Erythroblast (primary cell): ENCODE measurements around the gene TENM3.
"Not testable (repeated sequence)": the region's sequence is repeated elsewhere in the genome, so short reads cannot be mapped to it uniquely, and the experiment has no call there.

ENCODE experiments used
- DNase-seq, 2 experiments: peaks; one replicate each; lab custom pipeline; 2025; lab: John Stamatoyannopoulos, UW
- GATA1 ChIP-seq: IDR thresholded peaks from 2 replicates; pipeline ENCODE4 v1.6.1; 2011; ENCODE audit warnings: low read depth, mild to moderate bottlenecking, control low read depth, low read length, moderate library complexity
- POLR2A ChIP-seq: IDR thresholded peaks from 2 replicates; pipeline ENCODE4 v1.6.1; 2011; ENCODE audit warnings: mild to moderate bottlenecking, low read length

The TENM3 gene

DNA sequence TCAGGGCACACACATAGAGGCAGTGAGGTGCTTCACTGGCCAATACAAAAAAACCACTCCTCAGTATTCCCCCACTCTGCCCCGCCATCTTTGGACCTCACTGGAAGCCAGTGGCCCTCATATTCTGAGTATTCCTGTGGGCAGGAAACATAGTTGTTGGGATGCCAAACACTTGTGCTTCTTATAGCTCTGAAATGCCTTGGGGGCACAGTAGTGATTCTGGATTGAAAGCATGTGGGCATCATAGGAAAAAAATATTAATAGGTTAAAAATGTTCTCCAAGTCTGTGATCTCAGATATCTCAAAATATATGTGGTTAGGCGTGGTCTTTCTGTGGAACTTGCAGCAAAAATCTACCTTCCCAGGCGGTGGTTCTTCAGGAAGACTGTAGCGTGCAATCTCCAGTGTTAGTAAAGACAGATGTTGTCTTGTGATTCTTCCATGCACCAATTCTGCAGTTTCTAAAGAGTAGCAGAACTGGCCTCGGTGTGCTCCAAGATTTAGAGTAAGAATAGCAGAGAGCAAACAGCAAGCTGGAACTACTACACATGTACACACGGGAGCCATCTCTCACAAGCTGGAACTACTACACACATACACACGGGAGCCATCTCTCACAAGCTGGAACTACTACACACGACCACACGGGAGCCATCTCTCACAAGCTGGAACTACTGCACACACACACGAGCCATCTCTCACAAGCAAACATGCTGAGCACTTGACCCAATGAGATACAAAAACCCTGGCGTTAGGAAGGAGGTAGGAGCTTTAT, 8.0 kb upstream of the TENM3 start:
- TF ChIP-seq GATA1, result no peak
- TF ChIP-seq POLR2A, result no peak
- DNase-seq, result no peak

DNA sequence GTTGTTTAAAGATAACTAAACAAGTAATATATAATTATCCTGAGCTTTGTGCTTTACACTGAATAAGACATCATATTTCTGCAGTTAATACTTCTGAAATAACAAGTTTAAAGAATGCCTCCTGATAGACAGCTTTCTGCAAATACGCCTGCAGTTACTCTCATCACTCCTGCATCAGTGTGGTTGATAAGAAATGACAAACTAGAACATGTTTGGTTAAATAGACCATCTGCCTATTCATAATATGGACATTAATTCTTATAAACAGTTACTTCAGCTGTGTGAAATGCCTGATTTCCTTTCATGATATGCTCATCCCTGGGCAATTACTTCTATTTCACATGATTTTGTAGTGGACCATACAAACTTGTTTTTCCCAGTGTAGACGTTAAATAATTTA, 7.0 kb upstream of the TENM3 start:
- TF ChIP-seq GATA1 (no peak), POLR2A (no peak)
- no peak for DNase-seq

DNA sequence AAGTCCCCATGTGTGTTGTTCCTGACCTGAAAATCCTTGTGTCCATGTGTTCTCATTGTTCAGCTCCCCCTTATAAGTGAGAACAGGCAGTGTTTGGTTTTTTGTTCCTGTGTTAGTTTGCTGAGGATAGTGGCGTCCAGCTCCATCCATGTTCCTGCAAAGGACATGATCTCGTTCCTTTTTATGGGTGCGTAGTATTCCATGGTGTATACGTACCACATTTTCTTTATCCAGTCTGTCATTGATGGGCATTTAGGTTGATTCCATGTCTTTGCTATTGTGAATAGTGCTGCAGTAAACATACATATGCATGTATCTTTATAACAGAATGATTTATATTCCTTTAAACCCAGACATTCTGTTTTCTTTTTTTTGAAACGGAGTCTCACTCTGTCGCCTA, 6.2 kb upstream of the TENM3 start:
- DNase-seq, result not testable (repeated sequence)

DNA sequence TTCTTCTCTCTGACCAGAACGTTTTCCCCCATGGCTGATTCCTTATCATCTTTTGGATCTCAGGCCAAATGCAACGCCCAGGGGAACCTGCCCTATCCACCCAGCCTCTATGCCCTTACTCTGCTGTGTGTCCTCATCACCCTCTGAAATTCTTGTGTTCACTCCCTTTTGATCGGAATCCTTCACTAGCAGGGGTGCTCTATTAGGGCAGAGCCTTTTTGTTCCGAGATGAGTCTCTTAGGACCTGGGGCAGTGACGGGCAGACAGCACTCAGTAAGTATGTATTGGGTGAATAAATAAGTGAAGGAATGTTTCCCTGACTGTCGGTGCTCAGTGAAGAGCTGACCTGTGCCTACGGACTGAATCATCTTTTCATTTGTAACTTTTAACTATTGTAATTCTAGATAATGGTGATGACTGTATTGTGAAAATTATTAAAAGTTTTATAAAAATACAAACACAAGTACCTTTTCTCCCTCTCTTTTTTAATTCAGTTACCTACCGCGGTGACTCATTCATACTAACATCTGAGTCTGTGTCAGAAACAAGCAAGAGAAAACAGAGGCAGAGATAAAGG, 4.8 kb upstream of the TENM3 start:
- DNase-seq, result no peak
- no peak for TF ChIP-seq GATA1
- TF ChIP-seq POLR2A, result no peak

DNA sequence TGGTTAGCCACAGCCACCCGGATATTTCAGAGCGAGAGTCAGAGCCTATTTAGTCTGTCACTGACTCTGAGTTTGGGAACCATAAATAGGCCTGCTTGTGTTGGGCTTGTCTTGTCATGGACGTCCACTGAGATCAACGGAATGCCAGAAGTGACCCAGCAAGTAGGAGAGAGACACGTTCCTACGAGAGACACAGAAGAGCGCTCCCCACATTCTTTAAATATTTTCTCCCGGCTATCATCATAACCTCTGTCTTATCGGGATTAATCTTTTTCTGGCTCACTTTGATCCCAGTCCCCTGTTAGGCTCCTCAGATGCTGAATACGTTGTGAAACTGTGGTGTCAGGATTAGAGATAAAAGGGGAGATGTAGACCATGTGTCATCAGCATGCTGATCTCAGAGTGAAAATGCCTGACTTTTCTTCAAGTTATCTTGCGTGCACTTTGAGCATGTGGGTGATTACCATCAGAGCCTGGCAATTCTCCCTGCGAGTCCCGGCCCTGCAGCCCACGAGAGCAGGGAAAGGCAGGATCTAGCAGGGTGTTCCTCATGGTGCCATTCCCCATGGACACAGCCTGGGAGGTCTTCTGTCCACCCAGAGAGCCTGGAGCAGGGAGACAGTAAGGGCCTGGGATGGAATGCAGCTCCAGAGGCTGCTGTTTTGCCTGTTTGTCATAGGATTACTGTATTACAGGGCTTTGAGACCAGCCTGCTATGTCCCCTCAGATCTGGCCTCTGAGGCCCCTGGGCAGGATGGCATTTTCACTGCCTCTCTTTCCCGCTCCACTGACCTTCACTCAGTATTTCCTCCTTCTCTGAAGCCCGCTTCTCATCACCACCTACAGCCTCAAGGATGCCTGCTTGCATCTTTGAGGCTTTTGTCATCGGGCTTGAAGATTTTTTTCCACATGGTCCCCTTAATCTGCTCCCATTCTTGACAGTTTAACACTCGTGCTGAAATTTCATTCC, 2.8 kb upstream of the TENM3 start:
- no peak for TF ChIP-seq POLR2A
- no peak for TF ChIP-seq GATA1
- DNase-seq, result no peak

DNA sequence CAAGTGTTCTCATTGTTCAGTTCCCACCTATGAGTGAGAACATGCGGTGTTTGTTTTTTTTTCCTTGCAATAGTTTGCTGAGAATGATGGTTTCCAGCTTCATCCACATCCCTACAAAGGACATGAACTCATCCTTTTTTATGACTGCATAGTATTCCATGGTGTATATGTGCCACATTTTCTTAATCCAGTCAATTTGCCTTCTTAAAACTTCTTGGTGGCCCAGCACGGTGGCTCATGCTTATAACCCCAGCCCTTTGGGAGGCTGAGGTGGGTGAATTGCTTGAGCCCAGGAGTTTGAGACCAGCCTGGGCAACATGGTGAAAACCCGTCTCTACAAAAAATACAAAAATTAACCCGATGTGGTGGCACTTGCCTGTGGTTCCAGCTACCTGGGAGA, 942 bp upstream of the TENM3 start:
- not testable (repeated sequence) for DNase-seq

DNA sequence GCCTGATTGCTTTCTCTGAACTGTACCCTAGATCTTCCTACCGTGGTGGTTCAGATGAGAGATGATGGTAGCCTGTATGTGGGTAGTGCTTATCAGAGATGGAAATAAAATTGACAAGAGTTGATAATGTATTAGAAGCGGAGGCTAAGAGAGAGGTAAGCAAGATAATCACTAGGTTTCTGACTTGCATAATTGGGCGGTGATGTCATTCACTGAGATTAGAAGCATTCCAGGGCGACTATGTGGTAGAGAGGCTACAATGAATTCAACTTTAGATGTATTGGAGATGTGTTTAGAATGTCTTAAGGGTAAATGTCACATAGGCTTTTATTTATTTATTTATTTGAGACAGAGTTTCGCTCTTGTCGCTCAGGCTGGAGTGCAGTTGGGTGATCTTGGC, 415 bp upstream of the TENM3 start:
- DNase-seq, result no peak
- no peak for TF ChIP-seq GATA1
- TF ChIP-seq POLR2A, result no peak

DNA sequence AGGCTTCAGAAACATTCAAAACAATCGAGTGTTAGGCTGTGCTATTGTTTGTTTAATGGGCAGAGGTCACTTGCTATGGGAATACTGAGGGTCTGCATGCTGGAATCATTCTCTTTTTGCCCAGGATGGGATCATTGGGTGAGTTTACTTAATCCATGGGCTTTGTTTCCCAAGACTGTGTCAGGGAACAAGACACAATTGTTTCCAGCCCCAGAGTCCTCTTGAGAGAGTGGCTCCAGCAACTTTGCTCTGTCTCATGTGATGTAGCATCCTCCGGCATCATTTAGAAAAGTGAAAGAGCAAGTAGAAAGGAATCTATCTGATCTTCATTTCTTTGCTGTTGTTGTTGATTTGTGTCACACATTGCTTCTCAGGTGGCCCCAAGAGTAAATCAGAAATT, 1.8 kb downstream of the TENM3 start:
- no peak for TF ChIP-seq GATA1
- TF ChIP-seq POLR2A, result no peak

DNA sequence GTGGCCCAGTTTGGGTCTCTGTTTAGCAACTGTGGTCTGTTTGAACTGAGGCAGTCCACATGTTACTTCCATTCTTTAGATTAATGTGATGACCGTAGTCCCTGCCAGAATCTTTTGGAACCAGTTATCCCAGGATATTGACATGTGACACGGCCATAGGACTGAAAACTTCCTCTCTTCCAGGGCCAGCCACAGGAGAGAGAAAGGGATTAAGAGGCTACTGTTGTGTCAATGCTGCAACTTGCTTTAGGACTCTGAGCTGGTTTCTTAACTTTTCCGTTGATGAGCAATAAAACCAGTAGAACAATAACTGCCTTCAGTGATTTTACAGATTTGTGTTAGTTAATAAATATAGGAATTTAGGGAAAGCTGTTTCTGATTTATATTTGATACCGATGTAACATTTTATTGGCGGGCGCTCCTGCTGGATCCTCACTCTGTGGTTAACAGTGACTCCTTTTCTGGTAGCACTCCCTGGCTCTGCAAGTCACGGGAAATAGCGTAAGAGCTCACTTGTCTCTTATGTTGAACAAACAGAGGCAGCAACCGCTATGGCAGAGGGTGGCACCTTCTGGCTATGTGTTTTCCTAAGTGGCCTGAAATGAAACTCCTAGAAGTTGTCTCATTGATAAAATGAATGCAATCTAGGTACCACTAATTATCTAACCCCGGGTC, 2.5 kb downstream of the TENM3 start:
- TF ChIP-seq GATA1 (no peak), POLR2A (no peak)

More for the DNA sequence above, 1.8 kb downstream of the TENM3 start:
- DNase-seq, result no peak

DNA sequence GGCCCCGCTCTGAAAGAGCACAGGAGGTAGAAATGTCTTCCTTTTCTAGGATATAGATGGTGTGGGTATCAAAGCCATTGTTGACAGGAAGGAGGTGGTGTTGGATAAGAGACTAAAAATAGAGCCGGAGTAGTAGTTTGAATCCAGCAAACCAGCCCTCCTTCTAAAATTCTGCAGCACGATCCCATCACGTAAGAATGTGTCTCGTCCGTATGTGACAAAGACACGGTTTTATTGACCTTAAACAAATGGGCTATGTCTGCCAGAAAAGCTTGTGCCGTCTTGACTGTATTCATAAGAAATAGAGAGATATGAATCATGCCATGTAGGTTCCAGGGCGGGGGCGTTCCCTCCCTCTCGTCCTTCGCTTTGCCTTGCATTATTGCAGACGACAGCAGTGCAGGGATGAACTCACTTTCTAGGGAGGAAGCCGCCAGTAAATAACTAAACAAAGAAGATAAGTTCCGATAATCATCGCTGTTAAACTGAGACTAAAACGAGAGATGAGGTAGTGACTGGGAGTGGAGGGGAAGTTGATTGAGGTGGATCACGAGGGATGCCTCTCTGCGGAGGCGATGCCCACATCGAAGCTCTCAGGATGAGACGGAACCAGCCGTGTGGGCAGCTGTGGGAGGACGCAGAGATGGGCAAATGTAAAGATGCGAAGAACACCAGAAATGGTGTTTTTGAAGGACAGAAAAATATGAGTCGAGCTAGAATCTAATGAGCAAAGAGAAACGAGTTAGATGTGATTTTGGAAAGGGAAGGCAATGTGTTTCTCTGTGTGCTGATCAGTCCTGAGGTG, 3.4 kb downstream of the TENM3 start:
- no peak for DNase-seq
- TF ChIP-seq GATA1 (no peak), POLR2A (no peak)

More for the DNA sequence above, 2.5 kb downstream of the TENM3 start:
- DNase-seq, result no peak

DNA sequence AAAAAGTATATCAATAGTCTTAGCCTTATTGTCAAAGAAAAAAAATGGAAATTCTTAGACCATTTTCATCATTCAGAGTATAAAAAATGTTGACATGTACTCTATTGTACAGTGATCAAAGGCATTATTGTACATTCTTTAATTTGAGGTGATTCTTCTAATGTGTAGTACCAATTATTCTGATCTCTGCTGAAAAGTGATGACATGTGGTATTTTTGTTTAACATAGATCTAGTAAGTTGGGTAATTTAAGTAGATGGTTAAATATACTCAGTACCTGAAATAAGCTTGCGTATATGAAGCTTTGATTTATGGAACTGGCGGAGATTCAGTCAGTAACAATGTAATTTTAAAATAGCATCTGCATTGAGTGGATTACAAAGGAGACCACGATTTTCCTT, 5.1 kb downstream of the TENM3 start:
- TF ChIP-seq POLR2A (no peak), GATA1 (no peak)
- DNase-seq, result no peak

DNA sequence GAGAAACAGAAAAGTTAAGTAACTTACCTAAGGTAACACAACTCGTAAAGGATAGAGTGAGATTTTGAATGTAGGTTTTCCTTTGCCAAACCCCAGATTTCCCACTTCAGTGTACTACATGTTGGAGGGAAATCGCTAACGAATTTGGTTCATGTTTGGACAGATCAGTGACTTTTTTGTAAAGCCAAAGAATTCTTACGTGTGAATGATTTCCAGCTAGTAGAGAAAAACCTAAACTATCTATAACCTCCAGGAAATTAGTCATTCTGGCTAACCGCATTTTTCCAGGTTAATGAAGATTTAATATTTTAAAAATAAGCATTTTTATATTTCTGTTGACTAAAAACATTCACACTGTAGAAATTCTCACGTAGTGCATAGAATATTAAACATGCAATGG, 7.2 kb downstream of the TENM3 start:
- DNase-seq, result no peak
- TF ChIP-seq GATA1 (no peak), POLR2A (no peak)

DNA sequence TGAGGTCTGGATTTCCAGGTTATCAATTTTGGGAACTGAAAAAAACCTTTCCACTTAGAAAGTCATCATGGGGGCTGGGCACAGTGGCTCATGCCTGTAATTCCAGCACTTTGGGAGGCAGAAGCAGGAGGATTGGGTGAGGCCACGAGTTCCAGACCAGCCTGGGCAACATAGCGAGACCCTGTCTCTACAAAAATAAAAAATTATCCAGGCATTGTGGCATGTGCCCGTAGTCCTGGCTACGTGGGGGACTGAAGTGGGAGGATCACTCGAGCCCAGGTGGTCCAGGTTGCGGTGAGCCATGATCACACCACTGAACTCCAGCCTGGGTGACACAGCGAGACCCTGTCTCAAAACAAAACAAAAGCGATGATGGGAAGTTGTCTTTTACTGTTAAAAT, 7.9 kb downstream of the TENM3 start:
- TF ChIP-seq GATA1, result no peak
- no peak for TF ChIP-seq POLR2A

DNA sequence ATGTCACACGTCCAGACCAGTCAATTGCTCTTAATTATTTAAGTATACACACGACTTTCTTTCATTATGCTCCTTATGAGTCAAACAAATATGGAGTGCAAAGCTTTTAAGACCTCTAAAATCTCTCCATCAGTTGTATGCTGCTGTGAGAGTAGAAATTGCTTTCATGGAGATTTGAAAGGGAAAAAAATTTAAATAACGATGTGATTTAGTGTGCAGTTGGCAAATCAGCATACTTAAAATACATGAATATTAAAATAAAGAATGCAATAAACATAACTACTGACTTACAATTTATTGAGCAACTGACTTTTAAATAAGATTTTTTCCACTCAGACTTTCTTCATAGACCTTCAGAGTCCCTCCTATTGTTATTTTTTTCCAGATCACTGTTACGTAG, 9.0 kb downstream of the TENM3 start:
- DNase-seq, result no peak
- TF ChIP-seq POLR2A (no peak), GATA1 (no peak)

More for the DNA sequence above, 7.9 kb downstream of the TENM3 start:
- no peak for DNase-seq
